HFF-Myc (cell line): ENCODE data around the gene CLEC1B.
"Not testable (repeated sequence)": the region's sequence is repeated elsewhere in the genome, so short reads cannot be mapped to it uniquely, and the experiment has no call there.

Source experiments
- DNase-seq: peaks from one replicate; pipeline ENCODE4 v3.0.0-alpha.2; 2011; ENCODE audit warnings: low read depth; ENCODE audit errors: extremely low read depth
- H3K4me3 ChIP-seq: replicated peaks from 2 replicates; pipeline ENCODE4 v1.5.1; 2011; ENCODE audit warnings: low read depth, mild to moderate bottlenecking, control low read depth, low read length
- TF ChIP-seq, protein P1 (sequence below): IDR thresholded peaks from 2 replicates; pipeline ENCODE4 v1.5.1; 2012; ENCODE audit warnings: mild to moderate bottlenecking, low read depth, low read length, control low read depth; ENCODE audit errors: missing control alignments

CLEC1B gene

DNA sequence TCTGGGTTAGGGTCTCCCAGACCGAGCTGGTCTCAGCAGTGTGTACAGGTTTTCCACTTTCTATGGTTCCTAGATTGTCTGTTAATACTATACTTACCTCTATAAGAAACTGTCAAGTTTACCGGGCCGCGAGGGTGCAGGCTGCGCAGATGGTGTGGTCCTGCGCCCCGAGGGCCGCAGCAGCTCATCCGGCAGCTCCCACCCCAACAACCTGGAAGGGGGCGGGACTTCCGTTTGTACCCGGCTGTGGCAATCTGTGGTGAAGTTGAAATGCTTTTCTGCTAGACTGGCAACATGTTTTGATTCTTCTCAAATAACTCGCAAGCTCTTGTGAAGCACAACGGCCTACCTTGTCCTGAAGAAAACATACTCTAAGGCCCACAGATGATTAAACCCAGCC lies 31.5 kb upstream of the CLEC1B start, which contains the start of gene CLEC9A:
TSS of gene CLEC9A (plus strand) at position 237 of the 400 bp plus-strand sequence. CDS start 22,006 bp downstream, outside the sequence.
- no peak for DNase-seq
- TF ChIP-seq, protein P1, sequence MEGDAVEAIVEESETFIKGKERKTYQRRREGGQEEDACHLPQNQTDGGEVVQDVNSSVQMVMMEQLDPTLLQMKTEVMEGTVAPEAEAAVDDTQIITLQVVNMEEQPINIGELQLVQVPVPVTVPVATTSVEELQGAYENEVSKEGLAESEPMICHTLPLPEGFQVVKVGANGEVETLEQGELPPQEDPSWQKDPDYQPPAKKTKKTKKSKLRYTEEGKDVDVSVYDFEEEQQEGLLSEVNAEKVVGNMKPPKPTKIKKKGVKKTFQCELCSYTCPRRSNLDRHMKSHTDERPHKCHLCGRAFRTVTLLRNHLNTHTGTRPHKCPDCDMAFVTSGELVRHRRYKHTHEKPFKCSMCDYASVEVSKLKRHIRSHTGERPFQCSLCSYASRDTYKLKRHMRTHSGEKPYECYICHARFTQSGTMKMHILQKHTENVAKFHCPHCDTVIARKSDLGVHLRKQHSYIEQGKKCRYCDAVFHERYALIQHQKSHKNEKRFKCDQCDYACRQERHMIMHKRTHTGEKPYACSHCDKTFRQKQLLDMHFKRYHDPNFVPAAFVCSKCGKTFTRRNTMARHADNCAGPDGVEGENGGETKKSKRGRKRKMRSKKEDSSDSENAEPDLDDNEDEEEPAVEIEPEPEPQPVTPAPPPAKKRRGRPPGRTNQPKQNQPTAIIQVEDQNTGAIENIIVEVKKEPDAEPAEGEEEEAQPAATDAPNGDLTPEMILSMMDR = no peak
- H3K4me3 ChIP-seq = no peak within 1 kb of the TSS

DNA sequence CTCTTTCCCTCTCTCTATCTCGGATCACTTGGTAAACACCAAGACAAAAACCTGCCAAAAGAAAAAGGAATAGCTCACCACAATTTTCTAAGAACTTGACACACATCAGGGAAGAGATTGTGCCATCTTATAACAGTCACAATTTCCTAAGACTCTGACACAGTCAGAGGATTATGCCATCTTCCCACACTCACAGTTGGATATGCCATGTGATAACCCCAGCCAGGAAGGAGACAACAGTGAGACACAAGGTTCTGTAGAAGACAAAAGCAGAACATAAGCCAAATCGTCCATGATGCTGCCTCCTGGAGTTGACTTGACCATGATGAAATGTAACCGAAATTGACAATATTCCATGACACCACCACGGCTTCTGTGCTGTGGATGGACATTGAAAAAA lies 28.8 kb upstream of the CLEC1B start:
- TF ChIP-seq, protein P1 = no peak
- H3K4me3 ChIP-seq = no peak overlapping the region
- peak; percentile 5 for DNase-seq

DNA sequence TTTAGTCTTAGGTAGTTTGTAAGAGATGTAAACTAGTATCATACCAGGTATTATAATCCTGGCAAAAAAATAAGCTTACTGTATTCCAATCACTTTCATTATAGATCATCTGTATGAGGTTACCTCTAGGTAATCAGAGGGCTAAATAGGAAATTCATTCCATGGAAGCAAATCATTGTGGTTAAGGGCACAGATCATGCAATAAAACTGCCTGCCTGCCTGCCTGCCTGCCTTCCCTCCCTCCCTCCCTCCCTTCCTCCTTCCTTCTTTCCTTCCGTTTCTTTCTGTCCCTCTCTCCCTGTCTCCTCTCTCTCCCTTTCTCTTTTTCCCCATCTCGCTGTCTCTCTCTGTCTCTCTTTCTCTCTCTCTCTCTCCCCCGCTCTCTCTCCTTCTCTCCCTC lies 28.4 kb upstream of the CLEC1B start:
- DNase-seq = no peak
- no peak overlapping the region for H3K4me3 ChIP-seq
- TF ChIP-seq, protein P1 = no peak

DNA sequence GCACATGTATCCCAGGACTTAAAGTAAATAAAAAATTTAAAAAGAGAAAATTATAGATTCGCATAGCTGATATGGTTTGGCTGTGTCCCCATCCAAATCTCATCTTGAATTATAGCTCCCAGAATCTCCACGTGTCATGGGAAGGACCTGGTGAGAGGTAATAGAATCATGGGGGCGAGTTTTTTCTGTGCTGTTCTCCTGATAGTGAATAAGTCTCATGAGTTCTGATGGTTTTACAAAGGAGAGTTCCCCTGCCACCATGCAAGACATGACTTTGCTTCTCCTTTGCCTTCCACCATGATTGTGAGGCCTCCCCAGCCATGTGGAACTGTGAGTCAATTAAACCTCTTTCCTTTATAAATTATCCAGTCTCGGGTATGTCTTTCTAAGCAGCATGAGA lies 27.7 kb upstream of the CLEC1B start:
- H3K4me3 ChIP-seq, DNase-seq: not testable (repeated sequence)

DNA sequence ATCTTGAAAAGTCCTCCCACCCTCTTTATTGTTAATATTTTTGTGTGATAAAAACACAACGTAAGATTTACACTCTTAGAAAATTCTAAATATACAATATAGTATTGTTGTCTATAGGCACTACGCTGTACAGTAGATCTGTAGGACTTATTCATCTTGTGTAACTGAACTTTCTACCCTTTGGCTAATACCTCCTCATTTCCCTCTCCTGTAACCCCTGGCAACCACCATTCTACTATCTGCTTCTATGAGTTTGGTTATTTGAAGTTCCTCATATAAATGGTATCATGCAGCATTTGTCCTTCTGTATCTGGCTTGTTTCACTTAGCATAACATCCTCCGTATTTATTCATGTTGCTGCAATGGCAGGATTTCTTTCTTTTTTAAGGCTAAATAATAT lies 26.3 kb upstream of the CLEC1B start:
- H3K4me3 ChIP-seq = no peak overlapping the region
- DNase-seq = no peak
- TF ChIP-seq, protein P1 = no peak

DNA sequence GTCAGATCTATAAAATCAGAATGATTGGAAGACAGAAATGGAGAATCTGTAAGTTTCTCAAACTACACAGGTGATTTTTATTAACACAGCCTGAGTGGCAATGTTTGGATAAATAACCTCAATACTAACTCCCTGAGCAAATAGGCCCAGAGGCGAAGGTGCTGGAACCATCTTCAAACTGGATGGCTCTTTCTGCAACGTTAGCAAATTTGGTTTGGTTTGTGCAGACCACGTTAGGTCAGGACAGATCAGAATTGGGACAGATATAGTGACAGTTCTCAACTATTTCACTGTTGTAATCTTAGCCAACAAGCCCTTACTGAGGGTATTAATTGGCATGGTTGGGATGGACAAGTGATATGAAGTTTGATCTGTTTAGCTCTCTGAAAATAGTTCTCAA lies 22.4 kb upstream of the CLEC1B start:
- no peak overlapping the region for H3K4me3 ChIP-seq
- TF ChIP-seq, protein P1 = no peak
- no peak for DNase-seq

DNA sequence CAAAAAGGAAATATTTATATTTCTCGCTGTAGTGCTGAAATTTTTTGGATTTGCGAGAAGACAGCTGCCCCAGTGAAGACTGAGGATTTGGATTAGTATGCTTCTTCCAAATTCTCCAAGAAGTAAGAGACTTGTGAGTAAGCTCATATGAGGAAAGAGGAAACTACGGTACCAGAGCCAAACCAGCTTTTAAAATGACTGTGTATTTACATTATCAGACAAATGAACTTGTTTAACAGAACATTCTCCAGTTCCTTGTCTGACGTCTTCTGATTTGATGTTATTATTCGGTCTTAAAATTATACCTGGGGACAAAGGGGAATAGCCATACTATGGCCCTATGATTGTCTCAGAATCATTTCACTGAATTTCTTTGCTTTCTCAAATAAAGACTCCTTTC lies 19.5 kb upstream of the CLEC1B start:
- H3K4me3 ChIP-seq = no peak overlapping the region
- DNase-seq = no peak
- TF ChIP-seq, protein P1 = no peak
